GM19025 (cell line): ENCODE data around the gene MACROD2.
"Not testable (repeated sequence)": the region's sequence is repeated elsewhere in the genome, so short reads cannot be mapped to it uniquely, and the experiment has no call there.

ENCODE experiments used
- ATAC-seq: cut with Tn5 transposase; IDR thresholded peaks from one replicate; pipeline ENCODE4 v1.9.1; 2021; ENCODE audit warnings: mild to moderate bottlenecking, low read depth, moderate library complexity; ENCODE audit not compliant: unreplicated experiment

Gene MACROD2

GRCh38 chr20:15332711-15333160 is 1337.4 kb downstream of the MACROD2 start:
- peak; percentile 81 for ATAC-seq

GRCh38 chr20:15333170-15333569 is 1337.9 kb downstream of the MACROD2 start:
- ATAC-seq: peak; percentile 36

DNA sequence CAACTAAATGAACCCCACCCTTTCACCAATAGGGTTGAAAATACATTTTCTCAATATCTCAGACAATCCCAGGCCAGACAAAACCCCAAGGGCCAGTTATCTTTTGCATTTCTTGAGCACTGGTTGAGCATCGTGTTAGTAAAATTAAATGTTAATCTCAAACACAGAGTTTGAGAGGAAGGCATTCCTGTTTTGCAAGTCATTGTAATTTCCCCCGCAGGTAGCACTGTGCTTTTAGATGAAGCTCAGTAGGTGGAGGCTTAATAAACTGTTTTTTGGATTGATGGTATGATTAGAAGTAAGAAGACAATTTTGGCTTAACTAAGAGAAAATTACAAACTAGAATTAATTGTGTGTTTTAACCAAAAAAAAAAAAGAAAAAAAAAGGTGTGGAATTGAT is 1340.7 kb downstream of the MACROD2 start:
- no peak for ATAC-seq

- ATAC-seq: no peak
These were observed 1341.2 kb downstream of the MACROD2 start for GRCh38 chr20:15336536-15336935.

DNA sequence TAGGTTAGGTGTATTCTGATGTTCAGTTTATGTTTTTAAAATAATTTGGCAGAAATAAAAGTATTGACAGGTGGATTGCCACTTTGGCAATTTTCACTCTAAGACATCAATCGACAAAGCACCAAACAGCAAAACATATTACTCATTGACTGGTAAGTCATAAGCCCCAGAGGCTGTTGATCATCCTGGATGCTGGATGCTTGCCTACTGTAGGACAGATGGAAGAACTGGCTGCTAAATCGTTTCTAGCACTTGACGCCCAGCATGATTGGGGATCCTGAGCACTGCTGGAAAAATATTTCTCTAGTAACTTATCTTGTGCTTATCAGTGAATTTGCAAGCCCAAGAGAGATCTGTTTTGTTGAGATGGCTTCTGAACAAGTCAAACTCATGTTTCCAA is 1343.9 kb downstream of the MACROD2 start:
- ATAC-seq: no peak

DNA sequence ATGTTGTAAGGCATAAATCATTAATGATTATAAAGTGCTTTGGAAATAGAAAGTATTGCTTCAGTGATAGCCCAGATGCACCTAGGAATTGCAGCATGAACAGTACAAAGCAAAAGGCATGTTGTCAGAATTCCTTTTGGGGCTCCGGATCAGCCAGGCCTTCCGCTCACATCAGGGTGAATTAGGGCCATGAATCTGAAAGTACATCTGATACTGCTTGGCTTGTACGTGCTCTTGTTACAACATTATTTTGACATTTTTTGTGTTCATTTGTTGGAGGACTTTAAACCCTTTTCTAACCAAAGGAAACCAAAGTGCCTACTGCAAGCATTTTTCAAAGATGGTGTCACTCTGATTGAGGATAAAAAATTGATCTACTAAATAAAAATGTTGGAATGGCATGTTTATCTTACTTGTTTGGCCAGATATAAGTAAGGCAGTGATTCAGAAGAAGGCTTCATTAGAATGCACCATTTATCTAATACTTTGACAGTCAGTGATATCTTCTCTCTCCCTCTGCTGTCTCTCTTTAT is 1347.7 kb downstream of the MACROD2 start:
- no peak for ATAC-seq

DNA sequence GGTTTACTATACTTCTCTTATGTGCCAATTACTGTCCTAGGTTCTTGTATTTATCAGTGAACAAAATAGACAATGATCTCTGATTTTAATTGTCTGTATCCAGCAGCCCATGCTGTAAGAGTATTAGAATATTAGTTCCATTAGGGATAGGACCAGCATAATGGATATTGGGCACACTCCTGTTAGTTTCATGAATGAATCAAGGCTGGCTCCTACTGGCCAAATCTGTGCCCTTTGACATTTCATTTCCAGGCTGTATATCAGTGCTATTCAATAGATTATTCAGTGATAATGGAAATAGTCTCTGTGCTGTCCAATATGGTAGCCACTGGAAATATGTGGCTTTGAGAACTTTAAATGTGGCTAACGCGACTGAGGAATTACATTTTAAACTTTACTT is 1350.0 kb downstream of the MACROD2 start:
- ATAC-seq: no peak

DNA sequence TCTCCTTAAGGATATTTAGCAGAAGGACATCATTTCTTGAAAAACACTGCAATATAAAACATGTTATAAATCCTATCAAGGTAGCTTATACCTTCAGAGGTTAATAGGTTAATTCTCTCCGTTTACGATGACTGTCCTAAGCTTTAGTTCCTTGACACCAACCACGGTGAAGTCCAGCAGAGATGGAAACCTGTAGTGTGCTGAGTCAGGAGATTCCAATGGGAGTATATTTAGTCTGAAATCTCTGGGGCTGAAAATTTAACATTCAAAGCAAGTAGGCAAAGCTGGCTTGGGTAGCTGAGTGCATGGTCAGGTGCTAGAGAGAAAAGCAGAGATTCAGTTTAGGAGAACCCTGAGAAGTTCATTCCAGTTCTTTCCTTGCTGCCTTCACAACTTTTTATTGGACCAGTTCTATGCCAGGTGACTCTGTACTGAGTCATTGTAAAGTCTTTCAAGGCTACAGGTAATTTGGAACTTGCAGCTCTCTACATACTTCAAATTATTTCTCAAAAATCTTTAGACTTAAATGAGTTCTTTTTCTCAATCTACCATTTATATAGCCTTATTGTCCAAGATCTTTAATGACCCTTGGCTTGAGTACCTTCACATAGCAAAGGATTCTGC is 1351.5 kb downstream of the MACROD2 start:
- ATAC-seq: no peak

DNA sequence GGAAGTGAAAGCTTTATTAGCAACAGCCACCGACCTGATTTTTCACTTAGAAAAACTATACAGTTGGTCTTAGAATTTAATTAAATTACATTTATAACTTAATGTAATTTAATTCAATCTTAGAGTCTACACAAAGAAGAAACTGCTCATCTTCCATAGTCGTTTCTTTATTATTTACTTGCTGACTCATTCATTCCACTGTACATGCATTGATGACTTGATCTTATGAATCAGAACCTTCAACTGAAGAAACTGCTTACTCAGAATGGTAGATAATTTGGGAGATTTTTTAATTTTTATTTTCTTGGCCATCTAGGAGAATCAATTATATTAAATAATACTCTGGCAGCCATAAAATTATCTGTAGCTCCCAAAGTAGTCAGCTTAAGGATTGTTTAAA is 1363.7 kb downstream of the MACROD2 start:
- no peak for ATAC-seq

GRCh38 chr20:15362849-15363248 is 1367.5 kb downstream of the MACROD2 start:
- no peak for ATAC-seq

- no peak for ATAC-seq
These were observed 1369.5 kb downstream of the MACROD2 start for GRCh38 chr20:15364781-15365180.

DNA sequence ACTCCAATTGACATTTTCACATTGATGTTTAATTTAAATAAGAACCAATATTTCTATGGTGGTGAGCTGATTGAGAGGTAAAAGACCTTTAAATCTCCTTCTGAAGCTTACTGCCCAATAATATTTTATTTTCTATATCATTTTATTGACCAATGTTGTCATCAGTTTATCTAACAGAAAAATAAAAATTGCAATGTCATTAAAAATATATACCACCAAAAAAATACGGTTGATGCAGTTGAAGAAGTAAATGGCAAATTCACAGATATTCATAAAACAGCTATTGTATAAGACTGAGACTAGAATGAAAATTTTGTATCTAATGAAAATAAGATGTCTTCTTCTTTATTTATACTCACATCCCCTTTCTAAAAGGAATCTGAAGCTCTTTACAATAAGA is 1375.1 kb downstream of the MACROD2 start:
- no peak for ATAC-seq

DNA sequence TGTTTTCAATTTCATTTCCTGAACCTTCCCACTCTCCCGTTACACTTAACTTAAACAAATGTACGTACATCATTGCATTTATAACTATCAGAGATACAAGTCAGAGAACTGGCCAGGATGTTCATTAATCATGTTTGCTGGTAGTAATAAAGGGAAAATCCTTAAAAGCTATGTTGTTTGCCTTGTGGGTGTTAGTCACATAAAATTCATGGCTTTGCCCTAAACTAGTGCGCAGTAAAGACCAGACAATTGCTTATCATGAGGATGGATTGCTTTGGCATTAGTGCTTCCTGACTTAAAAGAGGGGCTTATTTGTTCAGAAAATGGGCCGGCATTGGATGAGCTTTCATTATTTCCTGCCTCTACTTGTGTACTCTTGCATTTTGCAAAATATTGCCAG is 1379.4 kb downstream of the MACROD2 start:
- no peak for ATAC-seq

DNA sequence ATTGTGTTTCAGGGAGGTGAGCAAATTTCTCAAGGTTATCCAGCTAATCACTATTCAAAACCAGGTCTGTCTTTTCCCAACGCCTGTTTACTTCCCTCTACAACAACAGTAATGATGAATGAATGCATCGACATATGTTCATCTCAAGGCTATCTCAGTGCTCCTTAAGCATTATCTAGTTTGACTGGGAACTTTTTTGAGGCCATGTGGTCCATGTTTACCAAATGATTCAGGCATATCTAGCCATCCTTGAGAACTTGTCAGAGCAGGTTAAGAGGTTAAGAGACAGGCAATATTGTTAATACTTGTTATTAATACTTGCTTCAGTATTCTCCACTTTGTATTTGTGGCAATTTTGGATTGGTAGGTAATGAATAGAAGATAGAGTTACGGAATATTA is 1380.5 kb downstream of the MACROD2 start:
- ATAC-seq: no peak

- ATAC-seq: not testable (repeated sequence)
These were observed 1382.3 kb downstream of the MACROD2 start for GRCh38 chr20:15377603-15378002.

DNA sequence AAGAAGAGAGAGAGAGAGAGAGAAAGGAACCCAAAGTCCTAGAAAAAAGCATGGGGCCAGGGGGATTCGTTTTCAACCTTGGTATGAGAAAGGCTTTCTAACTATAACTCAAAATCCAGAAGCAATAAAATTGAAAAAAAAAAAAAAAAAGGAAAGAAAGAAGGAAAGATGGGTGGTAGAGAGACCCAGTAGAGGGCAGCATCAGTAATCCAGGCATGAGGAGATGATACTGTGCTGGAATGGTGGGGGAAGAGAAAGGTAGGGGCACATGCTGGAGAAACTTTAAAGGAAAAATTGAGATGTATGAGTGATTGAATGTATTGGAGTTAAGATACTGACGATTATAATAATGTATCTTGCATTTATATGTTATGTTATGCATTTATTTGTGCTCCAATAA is 1382.8 kb downstream of the MACROD2 start:
- no peak for ATAC-seq

- no peak for ATAC-seq
These were observed 1384.5 kb downstream of the MACROD2 start for GRCh38 chr20:15379681-15380296.

GRCh38 chr20:15380770-15381169 is 1385.5 kb downstream of the MACROD2 start:
- ATAC-seq: no peak

DNA sequence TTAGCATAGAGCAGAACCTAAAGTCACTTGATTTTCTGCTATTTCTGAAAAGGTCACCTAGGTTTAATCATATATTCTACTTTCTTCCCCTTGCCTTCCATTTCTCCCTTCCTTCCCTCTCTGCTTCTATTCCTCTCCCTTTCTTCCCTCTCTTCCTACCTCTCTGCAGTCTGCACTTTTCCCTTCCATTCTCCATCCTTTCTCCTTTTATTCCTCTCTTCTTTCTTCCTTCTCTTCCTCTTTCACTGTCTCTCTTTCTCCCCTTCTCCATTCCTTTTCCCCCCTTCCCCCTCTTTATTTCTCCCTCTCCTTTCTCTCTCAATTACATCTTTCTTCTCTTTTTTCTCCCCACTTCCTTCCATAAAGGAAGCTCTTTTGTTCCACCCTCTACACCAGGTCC is 1391.9 kb downstream of the MACROD2 start:
- no peak for ATAC-seq

GRCh38 chr20:15395457-15395856 is 1400.1 kb downstream of the MACROD2 start:
- ATAC-seq: no peak

DNA sequence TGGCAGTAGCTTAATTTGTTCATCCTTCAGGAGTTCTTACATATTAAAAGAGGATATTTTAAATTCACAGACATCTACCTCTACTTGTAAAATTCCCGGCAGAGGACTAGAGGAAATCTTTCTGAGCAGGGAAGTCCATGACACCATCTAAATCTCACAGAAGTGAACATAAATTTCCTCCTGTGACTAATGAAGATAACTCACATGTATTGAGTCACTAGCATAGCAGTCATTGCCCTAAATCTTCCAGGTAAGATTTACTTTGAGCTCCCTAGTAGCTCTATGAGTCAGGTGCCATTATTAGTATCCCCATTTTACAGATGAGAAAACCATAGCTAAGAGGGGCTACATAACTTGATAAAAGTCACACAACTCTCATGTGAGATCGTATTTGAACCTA is 1400.7 kb downstream of the MACROD2 start:
- no peak for ATAC-seq

DNA sequence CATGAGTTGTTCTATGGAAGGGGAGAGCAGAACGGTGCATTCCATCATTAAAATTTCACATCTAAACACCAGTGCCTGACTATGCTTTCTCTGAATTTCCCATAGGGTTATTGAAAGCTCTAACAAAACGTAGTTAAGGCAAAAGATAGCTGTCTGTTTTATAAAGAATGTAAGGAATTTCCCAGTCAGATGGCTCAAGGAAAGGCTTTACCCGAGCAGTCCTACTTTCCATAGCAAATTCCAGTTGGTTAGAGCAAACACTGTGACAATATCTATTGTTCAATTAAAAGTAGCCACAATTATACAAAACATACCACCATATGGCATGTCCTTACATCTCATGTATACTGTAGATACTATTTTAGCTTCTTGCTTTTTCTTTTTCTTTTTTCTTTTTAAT is 1401.6 kb downstream of the MACROD2 start:
- no peak for ATAC-seq
